Tibial artery (tissue), 4 donors: ENCODE data around the gene EMID1.

Experiments
- DNase-seq, 2 donors: peaks; one replicate each; pipeline ENCODE4 v3.0.0-alpha.2; 2019
- H3K27ac ChIP-seq, 2 donors: fragments of 200-600 bp; sonication (generic) in 1 of 2; 1 replicate in 1 of 2; 2 replicates in 1 of 2; pipeline ENCODE4 v1.5.1; 2018 to 2019; ENCODE audit warnings: mild to moderate bottlenecking in 1 of 2
- H3K27me3 ChIP-seq, 2 donors: fragments of 200-600 bp; sonication (generic) in 1 of 2; one replicate each; pipeline versions ENCODE4 v1.5.1 to v1.6.0; 2016 to 2019
- H3K36me3 ChIP-seq, 3 donors: fragments of 200-600 bp; sonication (generic) in 2 of 3; one replicate each; pipeline ENCODE4 v1.5.1; 2016 to 2019; ENCODE audit warnings: mild to moderate bottlenecking in 2 of 3
- H3K4me1 ChIP-seq, 4 donors: fragments of 200-600 bp; sonication (generic) in 2 of 4; 1 replicate in 3 of 4; 2 replicates in 1 of 4; pipeline ENCODE4 v1.5.1; 2016 to 2019
- H3K4me3 ChIP-seq, 2 donors: fragments of 200-600 bp; sonication (generic) in 1 of 2; 1 replicate in 1 of 2; 2 replicates in 1 of 2; pipeline ENCODE4 v1.5.1; 2018 to 2019; ENCODE audit warnings: mild to moderate bottlenecking in 2 of 2
- H3K9me3 ChIP-seq, 3 donors: fragments of 200-600 bp; sonication (generic) in 1 of 3; one replicate each; pipeline ENCODE4 v1.5.1; 2016 to 2019
- CTCF ChIP-seq, 2 experiments: fragments of 200-600 bp in 1 of 2; fragments of 450-650 bp in 1 of 2; IDR thresholded peaks; one replicate each; pipeline ENCODE4 v1.5.1; 2017 to 2019; ENCODE audit warnings: antibody characterized with exemption in 2 of 2, mild to moderate bottlenecking in 1 of 2, moderate library complexity in 1 of 2
- intact Hi-C: fragments of 100-400 bp; cut with DNase I; formaldehyde crosslinking; loops from one replicate; pipeline ENCODE4 v1.15.0; 2023; ENCODE audit warnings: low total_unique reads

Gene EMID1

DNA sequence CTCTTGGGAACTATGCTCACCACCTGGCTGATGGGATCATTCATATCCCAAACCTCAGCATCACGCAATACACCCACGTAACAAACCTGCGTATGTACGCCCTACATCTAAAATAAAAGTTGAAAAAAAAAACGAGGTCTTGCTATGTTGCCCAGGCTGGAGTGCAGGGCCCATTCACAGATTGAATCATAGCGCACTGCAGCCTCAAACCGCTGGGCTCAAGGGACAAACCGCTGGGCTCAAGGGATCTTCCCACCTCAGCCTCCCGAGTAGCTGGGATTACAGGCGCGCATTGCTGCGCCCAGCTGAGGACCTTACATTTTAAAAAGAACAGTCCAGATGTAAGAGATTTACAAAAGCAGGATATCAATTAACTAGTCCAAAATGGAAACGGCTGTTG, 41.9 kb upstream of the EMID1 start:
- H3K27ac ChIP-seq = no peak overlapping the region
- H3K4me1 ChIP-seq = no peaks in the 10 kb centered on the region
- no peak for TF ChIP-seq CTCF (IDR thresholded peaks at IDR 0.05)
- peak in 1 of 2 donors; percentile 15 for DNase-seq
- intact Hi-C loops = no loop called here
- no peak overlapping the region for H3K4me3 ChIP-seq
- peaks cover 0 to 7% of the 10 kb centered on the region in 2 donors for H3K27me3 ChIP-seq
- no peaks in the 10 kb centered on the region for H3K9me3 ChIP-seq
- no peaks in the 10 kb centered on the region for H3K36me3 ChIP-seq

DNA sequence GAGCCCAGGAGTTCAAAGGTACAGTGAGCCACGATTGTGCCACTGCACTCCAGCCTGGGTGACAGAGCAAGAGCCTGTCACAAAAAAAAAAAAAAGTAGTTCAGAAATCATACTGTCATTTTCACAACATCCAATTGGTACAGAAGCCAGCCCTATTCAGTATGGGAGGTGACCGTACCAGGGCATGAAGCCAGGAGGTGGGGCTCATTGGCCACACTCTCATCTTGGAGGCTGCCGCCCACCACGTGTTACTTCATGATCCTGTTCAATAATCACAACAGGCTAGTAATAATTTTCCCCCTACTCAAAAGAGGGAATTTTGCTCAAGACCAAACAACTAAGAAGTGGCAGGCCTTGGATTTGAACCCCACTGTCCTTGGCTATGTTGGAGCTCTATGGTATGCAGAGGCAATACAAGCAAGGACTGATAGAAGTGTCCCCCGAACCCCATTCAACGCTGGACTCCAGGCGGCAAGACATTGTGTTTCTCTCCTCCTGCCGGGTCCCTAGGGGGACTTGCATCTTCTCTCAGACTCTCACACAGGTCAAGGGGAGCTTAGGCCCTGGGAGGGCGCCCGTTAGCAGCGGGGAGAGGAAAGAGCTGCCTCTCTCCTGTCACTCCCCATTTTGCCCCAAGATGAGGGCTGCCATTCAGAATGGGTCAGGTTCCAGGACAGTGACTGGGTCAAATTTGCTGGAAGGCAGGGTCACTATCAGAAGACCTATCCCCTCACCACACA, 40.2 kb upstream of the EMID1 start:
- intact Hi-C loops = no loop called here
- DNase-seq = peak in 1 of 2 donors; percentile 35
- H3K4me1 ChIP-seq = no peaks in the 10 kb centered on the region
- H3K4me3 ChIP-seq = no peak overlapping the region
- peaks cover 0 to 7% of the 10 kb centered on the region in 2 donors for H3K27me3 ChIP-seq
- no peak overlapping the region for H3K27ac ChIP-seq
- H3K36me3 ChIP-seq = no peaks in the 10 kb centered on the region
- no peaks in the 10 kb centered on the region for H3K9me3 ChIP-seq
- no peak for TF ChIP-seq CTCF (IDR thresholded peaks at IDR 0.05)

DNA sequence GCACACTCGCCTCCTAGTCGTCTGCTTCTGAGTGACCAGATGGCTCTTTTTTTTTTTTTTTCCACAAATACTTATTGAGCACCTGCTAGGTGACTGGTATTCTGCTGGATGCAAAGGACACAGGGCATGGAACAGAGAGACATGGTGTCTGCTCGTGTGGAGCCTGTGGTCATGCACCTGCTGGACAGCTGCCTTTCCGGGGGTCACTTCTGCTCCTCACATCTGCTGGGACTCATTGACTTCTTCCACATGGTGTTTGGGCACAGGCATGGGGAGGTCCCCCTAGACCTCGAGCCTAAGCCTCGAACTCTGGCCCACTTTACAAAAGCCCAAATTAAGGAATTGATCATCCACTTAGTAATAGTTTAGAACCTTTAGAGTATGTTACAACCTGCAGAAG, 39.5 kb upstream of the EMID1 start:
- H3K36me3 ChIP-seq = no peaks in the 10 kb centered on the region
- intact Hi-C loops = no loop called here
- TF ChIP-seq CTCF (IDR thresholded peaks at IDR 0.05) = no peak
- no peaks in the 10 kb centered on the region for H3K9me3 ChIP-seq
- no peak overlapping the region for H3K27ac ChIP-seq
- H3K27me3 ChIP-seq = peaks cover 0 to 11% of the 10 kb centered on the region in 2 donors
- peak in 1 of 2 donors; percentile 27 for DNase-seq
- H3K4me1 ChIP-seq = no peaks in the 10 kb centered on the region
- H3K4me3 ChIP-seq = no peak overlapping the region

- Histone ChIP-seq H3K9me3 (no peaks in the 10 kb centered on the region), H3K27ac (no peak overlapping the region), H3K4me3 (no peak overlapping the region), H3K36me3 (no peaks in the 10 kb centered on the region), H3K27me3 (peaks cover 0 to 13% of the 10 kb centered on the region in 2 donors), H3K4me1 (no peaks in the 10 kb centered on the region)
- peak in 1 of 2 donors; percentile 56 for DNase-seq
- intact Hi-C loops = no loop called here
- TF ChIP-seq CTCF (IDR thresholded peaks at IDR 0.05) = no peak
Observed at GRCh38 chr22:29167032-29167911, 38.4 kb upstream of the EMID1 start.

GRCh38 chr22:29171721-29172120, 34.0 kb upstream of the EMID1 start:
- DNase-seq = peak in 1 of 2 donors; percentile 59
- no peak for TF ChIP-seq CTCF (IDR thresholded peaks at IDR 0.05)
- Histone ChIP-seq H3K4me3 (no peak overlapping the region), H3K4me1 (no peaks in the 10 kb centered on the region), H3K9me3 (peaks cover 0 to 20% (median 20%) of the 10 kb centered on the region in 3 donors), H3K27me3 (peaks cover 0 to 13% of the 10 kb centered on the region in 2 donors), H3K27ac (no peak overlapping the region), H3K36me3 (no peaks in the 10 kb centered on the region)
- intact Hi-C loops = no loop called here
